ENCODE results near the gene DEUP1. TPM values are rescaled to one million over a fixed set of nuclear protein-coding genes. Genes with fewer than 3 reads are reported as not detected.

DEUP1 gene
- total RNA-seq, 4 donors from 2014 or later = not detected

DNA sequence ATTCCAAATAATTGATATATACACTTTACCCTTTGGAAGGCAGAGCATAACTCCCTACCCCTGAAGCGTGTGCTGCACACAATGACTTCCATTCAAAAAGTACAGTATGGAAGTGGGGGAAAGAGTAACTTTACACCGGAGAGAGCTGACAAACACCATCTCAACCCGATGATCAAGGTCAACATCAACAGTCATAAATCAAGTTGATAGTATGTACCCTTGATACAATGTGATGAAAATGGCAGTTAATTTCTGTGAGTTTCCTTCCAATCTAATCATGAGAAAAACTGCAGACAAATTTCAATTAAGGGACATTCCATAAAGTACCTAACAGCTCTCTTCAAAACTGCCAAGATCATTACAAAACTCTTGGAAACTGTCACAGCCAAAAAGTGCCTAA lies 6.0 kb upstream of the DEUP1 start:
- TF ChIP-seq, protein P1, sequence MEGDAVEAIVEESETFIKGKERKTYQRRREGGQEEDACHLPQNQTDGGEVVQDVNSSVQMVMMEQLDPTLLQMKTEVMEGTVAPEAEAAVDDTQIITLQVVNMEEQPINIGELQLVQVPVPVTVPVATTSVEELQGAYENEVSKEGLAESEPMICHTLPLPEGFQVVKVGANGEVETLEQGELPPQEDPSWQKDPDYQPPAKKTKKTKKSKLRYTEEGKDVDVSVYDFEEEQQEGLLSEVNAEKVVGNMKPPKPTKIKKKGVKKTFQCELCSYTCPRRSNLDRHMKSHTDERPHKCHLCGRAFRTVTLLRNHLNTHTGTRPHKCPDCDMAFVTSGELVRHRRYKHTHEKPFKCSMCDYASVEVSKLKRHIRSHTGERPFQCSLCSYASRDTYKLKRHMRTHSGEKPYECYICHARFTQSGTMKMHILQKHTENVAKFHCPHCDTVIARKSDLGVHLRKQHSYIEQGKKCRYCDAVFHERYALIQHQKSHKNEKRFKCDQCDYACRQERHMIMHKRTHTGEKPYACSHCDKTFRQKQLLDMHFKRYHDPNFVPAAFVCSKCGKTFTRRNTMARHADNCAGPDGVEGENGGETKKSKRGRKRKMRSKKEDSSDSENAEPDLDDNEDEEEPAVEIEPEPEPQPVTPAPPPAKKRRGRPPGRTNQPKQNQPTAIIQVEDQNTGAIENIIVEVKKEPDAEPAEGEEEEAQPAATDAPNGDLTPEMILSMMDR (IDR thresholded peaks at IDR 0.05; ENCODE audit: low read depth) = no peak

DNA sequence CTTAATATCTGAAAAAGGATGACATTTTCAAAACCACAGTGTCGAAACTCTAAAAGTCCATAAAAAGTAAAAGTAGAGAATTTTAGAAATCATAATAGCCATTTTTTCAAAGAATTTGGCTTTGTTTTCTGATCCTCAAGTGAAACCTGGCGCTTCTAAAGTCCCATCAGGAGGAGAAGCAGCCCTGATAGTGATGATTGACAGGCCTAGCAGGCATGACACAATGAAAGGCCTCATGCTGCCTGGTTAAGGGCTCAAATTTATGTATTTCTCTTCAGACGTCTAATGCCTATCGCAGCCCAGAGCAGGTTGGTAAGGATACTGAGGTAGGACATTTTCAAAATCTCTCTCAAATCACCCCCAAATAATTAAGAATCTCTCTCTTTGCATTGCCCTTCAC lies 3.9 kb upstream of the DEUP1 start:
- TF ChIP-seq, protein P1 (IDR thresholded peaks at IDR 0.05; ENCODE audit: low read depth) = no peak

DNA sequence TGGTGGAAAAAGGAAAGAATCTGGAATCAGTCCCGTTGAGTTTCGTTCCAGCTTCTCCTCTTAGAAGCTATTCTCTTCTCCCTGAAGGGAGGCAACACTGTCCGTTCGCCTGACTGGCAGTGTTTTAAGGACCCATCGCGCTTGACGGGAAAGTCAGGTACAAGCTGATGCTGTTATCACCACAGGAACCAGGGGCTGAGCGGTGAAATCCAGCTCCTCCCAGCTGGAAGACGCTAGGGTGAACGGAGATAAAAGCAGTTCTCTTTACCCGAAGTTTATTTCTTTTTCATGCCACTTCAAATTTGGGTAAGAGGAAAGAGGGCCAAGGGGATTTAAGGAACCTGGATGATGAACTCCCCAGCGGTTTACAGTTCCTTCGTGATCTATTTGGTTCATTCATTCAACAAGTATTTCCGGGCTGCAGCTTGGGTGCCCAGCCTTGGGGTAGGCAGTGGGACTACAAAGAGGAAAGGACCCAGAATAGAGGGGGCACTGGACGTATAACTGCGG lies 551 bp upstream of the DEUP1 start:
- TF ChIP-seq, protein P1 (IDR thresholded peaks at IDR 0.05; ENCODE audit: low read depth) = no peak

DNA sequence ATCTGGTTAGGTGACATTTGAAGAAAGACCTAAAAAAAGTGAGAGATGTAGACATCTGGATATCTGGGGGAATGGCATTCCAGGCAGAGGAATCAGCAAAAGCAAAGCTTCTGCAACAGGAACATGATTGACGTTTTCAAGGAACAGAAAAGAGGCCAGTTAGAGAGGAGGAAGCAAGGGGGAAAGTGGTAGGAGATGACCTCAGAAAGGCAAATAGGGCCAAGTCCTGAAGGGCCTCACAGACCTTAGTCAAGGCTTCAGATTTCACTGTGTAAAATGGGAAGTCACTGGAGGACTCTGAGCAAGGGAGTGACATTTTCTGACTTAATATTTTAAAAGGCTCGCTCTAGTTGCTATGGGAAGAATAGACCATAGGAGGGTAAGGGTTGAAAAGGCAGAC lies 9.7 kb downstream of the DEUP1 start:
- TF ChIP-seq, protein P1 (IDR thresholded peaks at IDR 0.05; ENCODE audit: low read depth) = no peak

DNA sequence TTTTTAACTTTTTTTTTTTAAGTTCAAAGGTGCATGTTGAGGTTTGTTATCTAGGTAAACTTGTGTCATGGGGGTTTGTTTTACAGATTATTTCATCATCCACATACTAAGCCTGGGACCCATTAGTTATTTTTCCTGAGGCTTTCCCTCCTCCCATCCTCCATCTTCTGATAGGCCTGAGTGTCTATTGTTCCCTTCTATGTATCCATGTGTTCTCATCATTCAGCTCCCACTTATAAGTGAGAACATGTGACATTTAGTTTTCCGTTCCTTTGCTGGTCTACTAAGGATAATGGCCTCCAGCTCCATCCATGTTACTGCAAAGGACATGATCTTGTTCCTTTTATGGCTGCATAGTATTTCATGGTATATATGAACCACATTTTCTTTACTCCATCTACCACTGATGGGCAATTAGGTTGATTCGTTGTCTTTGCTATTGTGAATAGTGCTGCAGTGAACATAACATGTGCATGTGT lies 14.4 kb downstream of the DEUP1 start:
- TF ChIP-seq, protein P1 (IDR thresholded peaks at IDR 0.05; ENCODE audit: low read depth) = no peak

DNA sequence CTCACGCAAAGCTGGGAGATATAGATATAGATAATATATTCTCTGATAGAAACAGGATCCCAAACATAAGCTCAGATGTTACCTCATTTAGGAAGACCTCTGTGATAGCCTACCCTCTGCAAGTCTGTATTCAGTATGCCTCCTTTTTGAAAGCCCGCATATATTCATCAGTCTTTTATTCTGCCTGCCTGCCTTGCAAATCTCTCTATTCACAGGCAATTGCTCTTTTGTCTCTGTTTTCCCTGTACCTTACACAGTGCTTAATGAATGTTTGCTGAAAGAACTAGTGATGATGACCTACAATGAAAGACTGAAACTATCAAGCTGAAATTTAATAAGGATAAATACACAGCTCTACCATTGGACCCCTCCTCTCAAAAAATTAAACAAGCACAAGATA lies 18.4 kb downstream of the DEUP1 start:
- TF ChIP-seq, protein P1 (IDR thresholded peaks at IDR 0.05; ENCODE audit: low read depth) = no peak

DNA sequence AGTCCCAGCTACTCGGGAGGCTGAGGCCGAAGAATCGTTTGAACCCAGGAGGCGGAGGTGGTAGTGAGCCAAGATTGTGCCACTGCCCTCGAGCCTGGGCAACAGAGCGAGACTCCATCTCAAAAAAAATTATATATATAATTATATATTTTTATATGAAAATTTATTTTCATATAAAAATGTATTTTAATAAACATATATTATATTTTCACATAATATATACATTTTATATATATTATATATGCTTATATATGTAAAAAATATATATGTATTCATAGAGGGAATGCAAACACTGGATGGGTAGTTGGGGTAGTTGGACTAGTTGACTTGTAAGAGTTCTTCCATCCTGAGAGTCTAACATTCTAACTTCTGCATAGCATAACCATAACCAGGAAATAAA lies 20.3 kb downstream of the DEUP1 start:
- TF ChIP-seq, protein P1 (IDR thresholded peaks at IDR 0.05; ENCODE audit: low read depth) = no peak

Data from subcutaneous adipose tissue (tissue), 4 donors.